ENCODE data around the gene CCDC24.

CCDC24 gene

GRCh38 chr1:44015206-44015605 is 23.8 kb downstream of the CCDC24 start:
- TF ChIP-seq, protein P1, sequence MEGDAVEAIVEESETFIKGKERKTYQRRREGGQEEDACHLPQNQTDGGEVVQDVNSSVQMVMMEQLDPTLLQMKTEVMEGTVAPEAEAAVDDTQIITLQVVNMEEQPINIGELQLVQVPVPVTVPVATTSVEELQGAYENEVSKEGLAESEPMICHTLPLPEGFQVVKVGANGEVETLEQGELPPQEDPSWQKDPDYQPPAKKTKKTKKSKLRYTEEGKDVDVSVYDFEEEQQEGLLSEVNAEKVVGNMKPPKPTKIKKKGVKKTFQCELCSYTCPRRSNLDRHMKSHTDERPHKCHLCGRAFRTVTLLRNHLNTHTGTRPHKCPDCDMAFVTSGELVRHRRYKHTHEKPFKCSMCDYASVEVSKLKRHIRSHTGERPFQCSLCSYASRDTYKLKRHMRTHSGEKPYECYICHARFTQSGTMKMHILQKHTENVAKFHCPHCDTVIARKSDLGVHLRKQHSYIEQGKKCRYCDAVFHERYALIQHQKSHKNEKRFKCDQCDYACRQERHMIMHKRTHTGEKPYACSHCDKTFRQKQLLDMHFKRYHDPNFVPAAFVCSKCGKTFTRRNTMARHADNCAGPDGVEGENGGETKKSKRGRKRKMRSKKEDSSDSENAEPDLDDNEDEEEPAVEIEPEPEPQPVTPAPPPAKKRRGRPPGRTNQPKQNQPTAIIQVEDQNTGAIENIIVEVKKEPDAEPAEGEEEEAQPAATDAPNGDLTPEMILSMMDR (conservative IDR thresholded peaks at IDR 0.05), result no peak
- TF ChIP-seq ZFX (IDR thresholded peaks at IDR 0.05), result no peak
- H3K27ac ChIP-seq, result no peak overlapping the region

DNA sequence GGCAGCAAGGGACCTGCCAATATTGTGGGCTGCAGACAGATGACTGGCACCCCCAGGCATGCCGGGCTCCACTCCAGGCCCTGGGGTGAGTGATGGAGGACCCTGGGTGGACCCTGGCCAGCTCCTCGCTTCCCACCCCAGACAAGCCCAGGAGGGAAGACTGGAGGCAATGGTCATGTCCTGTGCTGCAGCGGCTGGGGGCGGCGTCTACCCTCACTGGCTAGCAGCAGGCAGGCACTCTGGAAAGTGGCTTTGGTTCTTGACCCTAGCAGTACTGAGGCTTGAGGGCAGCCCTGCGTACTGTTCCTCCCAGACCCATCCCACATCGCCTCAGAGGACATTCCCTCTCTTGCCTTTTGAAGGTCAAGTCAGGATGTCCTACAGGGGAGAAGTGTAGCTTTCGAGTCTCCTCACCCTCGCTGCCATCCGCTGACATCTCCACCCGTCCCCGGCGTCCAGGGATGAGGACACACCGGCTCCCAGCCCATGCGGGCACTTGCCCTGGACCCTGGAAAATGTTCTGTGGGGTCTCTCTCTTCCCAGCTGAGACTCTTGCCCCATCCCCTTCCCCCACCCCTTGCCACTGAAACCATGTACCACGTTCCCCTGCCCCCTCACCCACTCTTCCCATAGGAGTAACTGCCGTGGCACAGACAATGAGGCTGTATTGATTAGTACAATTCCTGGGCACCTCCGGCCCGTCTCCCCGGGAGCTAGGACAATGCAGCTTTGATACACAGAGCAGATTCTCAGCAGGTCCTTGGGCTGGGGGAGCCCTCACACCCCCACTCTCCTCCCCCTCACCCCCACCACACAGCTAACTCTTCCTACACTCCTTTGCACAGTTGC is 24.9 kb downstream of the CCDC24 start:
- H3K27ac ChIP-seq, result no peak overlapping the region
- TF ChIP-seq ZFX (IDR thresholded peaks at IDR 0.05), result no peak
- TF ChIP-seq, protein P1 (conservative IDR thresholded peaks at IDR 0.05), result no peak

DNA sequence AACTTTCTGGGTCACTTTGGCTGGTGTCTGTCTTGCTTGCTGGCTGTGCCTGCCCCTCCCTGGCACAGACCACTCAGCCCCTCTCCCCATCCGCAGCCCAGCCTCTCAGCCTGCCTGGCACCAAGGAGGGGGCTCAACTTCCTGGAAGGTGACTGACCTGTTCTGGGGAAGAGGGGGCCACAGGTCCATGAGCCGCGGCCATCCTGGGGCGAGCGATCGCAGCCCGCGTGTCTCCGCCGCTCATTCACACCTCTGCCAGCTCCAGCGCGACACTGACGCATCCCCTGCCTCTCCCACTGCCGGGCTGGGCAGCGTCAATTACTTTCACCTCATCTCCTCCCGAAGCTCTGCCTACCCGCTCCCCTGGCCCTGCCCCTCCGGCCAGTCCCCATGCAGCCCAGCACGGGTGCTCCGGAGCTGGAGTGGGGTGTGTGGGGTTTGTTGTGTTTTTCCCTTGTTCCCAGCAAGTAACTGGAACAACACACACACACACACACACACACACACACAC is 25.5 kb downstream of the CCDC24 start:
- TF ChIP-seq, protein P1 (conservative IDR thresholded peaks at IDR 0.05), result no peak
- TF ChIP-seq ZFX (IDR thresholded peaks at IDR 0.05), result no peak
- H3K27ac ChIP-seq, result no peak overlapping the region

DNA sequence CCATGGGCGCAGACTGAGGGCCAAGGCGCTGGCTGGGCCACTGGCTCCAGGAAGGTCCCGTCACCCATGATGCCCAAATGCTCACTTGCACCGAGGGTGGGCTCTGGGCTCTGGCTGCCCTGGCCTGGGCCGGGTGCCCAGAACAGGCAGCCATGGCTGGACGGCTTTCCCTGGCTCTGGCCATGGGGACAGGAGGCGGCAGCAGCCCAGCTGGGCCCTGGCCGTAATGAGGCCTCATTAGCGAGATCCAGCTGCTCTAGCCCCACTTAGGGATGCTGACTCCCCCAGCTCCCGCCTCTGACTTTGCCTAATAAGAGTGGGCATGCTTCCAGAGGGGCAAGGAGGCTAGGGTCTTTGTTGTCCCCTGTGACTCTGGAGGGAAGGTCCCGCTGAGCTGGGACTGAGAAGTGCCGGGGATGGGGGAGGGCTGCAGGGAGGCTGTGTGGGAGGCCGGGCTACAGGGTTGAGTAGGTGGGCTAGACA is 28.1 kb downstream of the CCDC24 start:
- TF ChIP-seq, protein P1 (conservative IDR thresholded peaks at IDR 0.05), result no peak
- no peak for TF ChIP-seq ZFX (IDR thresholded peaks at IDR 0.05)
- H3K27ac ChIP-seq, result no peak overlapping the region

DNA sequence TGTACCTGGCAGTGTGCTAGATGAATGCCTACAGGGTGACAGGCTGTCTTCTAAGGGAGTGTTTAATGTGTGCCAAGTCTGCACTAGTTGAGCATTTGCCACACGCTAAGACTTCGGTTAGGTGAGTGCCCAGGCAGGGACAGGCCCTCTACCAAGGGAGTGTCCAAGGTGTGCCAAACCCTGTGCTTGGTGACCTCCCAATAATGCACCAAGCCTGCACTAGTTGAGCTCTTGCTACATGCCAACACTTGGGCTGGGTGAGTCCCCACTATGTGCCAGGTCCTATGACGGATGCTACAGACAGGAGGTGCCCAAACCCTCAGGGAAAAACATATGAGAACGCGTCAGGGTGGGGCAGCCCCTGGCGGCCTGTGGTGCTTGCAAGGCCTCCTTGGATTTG is 29.1 kb downstream of the CCDC24 start:
- no peak for TF ChIP-seq ZFX (IDR thresholded peaks at IDR 0.05)
- TF ChIP-seq, protein P1 (conservative IDR thresholded peaks at IDR 0.05), result no peak
- H3K27ac ChIP-seq, result no peak overlapping the region

GRCh38 chr1:44021156-44021555 is 29.8 kb downstream of the CCDC24 start:
- TF ChIP-seq ZFX (IDR thresholded peaks at IDR 0.05), result no peak
- TF ChIP-seq, protein P1 (conservative IDR thresholded peaks at IDR 0.05), result no peak
- no peak overlapping the region for H3K27ac ChIP-seq

- TF ChIP-seq, protein P1 (conservative IDR thresholded peaks at IDR 0.05), result no peak
- TF ChIP-seq ZFX (IDR thresholded peaks at IDR 0.05), result no peak
- H3K27ac ChIP-seq, result no peak overlapping the region
Observed at GRCh38 chr1:44021581-44022321, 30.4 kb downstream of the CCDC24 start.
